A549 (cell line): ENCODE results near the gene SLC22A8. TPM values are rescaled to one million over a fixed set of nuclear protein-coding genes. Genes with fewer than 3 reads are reported as not detected.

Experiments
- ATAC-seq, 2 experiments: fragments of 200-7000 bp in 1 of 2; fragments of >200 bp in 1 of 2; cut with Nextera tagmentation in 1 of 2; cut with Tn5 transposase in 1 of 2; 3 replicates each; pipeline versions ENCODE4 v1.8.0 to v1.9.1; 2018 to 2020; ENCODE audit warnings: mild to moderate bottlenecking in 1 of 2, moderate library complexity in 1 of 2
- CTCF ChIA-PET: fragments of 300-600 bp; sonication (Branson Sonifier 250); formaldehyde crosslinking; extraction: SDS; loops from one replicate; lab custom pipeline; 2021; ENCODE audit warnings: antibody characterized with exemption, inconsistent platforms; lab: Yijun Ruan, JAX
- POLR2A ChIA-PET: fragments of 350-600 bp; formaldehyde crosslinking; extraction: SDS; loops from one replicate; lab custom pipeline; 2021; ENCODE audit warnings: antibody characterized with exemption, inconsistent platforms; lab: Yijun Ruan, JAX
- DNase-seq, 2 experiments: peaks; one replicate each; pipeline versions ENCODE4 v3.0.0 to v3.0.0-alpha.2; 2011 to 2016; ENCODE audit warnings: low read depth in 1 of 2, low spot score in 1 of 2
- FAIRE-seq: peaks from 2 replicates; lab custom pipeline; 2011; peaks lifted over from hg19 to GRCh38; lab: Jason Lieb, UNC
- H3K27ac ChIP-seq, 2 experiments: fragments of >200 bp; sonication (Bioruptor Twin); formaldehyde crosslinking; 3 replicates each; pipeline ENCODE4 v1.5.1; 2016 to 2017
- H3K4me1 ChIP-seq: fragments of >200 bp; sonication (Bioruptor Twin); formaldehyde crosslinking; 3 replicates; pipeline ENCODE4 v1.6.1; 2016
- H3K4me2 ChIP-seq: fragments of >200 bp; sonication (Bioruptor Twin); formaldehyde crosslinking; 3 replicates; pipeline ENCODE4 v1.6.1; 2016
- H3K4me3 ChIP-seq: fragments of >200 bp; sonication (Bioruptor Twin); formaldehyde crosslinking; 3 replicates; pipeline ENCODE4 v1.5.1; 2016
- H3K9me3 ChIP-seq: fragments of >200 bp; sonication (Bioruptor Twin); formaldehyde crosslinking; 3 replicates; pipeline ENCODE4 v1.6.1; 2016
- CBX2 ChIP-seq: fragments of 200-600 bp; sonication (generic); IDR thresholded peaks from 2 replicates; pipeline ENCODE4 v1.6.1; 2016; ENCODE audit warnings: low read depth, mild to moderate bottlenecking, borderline replicate concordance
- CBX8 ChIP-seq: fragments of 200-600 bp; sonication (generic); IDR thresholded peaks from 2 replicates; pipeline ENCODE4 v1.6.1; 2016
- CEBPB ChIP-seq, 2 experiments: fragments of >200 bp in 1 of 2; sonication (Bioruptor Twin) in 1 of 2; formaldehyde crosslinking in 1 of 2; IDR thresholded peaks; 2 replicates each; pipeline ENCODE4 v1.6.1; 2012 to 2016
- CHD2 ChIP-seq: fragments of 150-350 bp; IDR thresholded peaks from 2 replicates; pipeline ENCODE4 v1.6.1; 2014; ENCODE audit warnings: low read length; ENCODE audit not compliant: partially characterized antibody
- CHD4 ChIP-seq: fragments of 200-600 bp; sonication (generic); IDR thresholded peaks from 2 replicates; pipeline ENCODE4 v1.6.1; 2016; ENCODE audit warnings: antibody characterized with exemption, mild to moderate bottlenecking, borderline replicate concordance
- FOSL2 ChIP-seq, 2 experiments: fragments of 450-650 bp in 1 of 2; fragments of >200 bp in 1 of 2; sonication (Bioruptor Twin) in 1 of 2; formaldehyde crosslinking; IDR thresholded peaks; 2 replicates each; pipeline versions ENCODE4 v1.5.0 to v1.6.1; 2016 to 2020; ENCODE audit warnings: mild to moderate bottlenecking in 1 of 2, moderate library complexity in 1 of 2
- GATA3 ChIP-seq: IDR thresholded peaks from 2 replicates; pipeline ENCODE4 v1.6.1; 2012; ENCODE audit warnings: borderline replicate concordance
- HDAC2 ChIP-seq: fragments of 200-600 bp; sonication (generic); IDR thresholded peaks from 2 replicates; pipeline ENCODE4 v1.6.1; 2016
- KDM1A ChIP-seq: fragments of 200-600 bp; sonication (generic); IDR thresholded peaks from 2 replicates; pipeline ENCODE4 v1.6.1; 2016; ENCODE audit warnings: low read depth, mild to moderate bottlenecking
- MAFK ChIP-seq: fragments of 450-650 bp; IDR thresholded peaks from 2 replicates; pipeline ENCODE4 v1.6.1; 2014; ENCODE audit not compliant: partially characterized antibody
- MYC ChIP-seq: IDR thresholded peaks from 2 replicates; pipeline ENCODE4 v1.6.1; 2012; ENCODE audit warnings: mild to moderate bottlenecking, inconsistent platforms, low read length, improper control_type of control experiment, borderline replicate concordance
- NFE2L2 ChIP-seq: fragments of 150-350 bp; conservative IDR thresholded peaks from 2 replicates; pipeline ENCODE4 v1.6.1; 2014; ENCODE audit warnings: low read length
- NPAS2 ChIP-seq: fragments of 250-450 bp; sonication (Bioruptor Pico); IDR thresholded peaks from 2 replicates; pipeline ENCODE4 v1.8.0; 2022; ENCODE audit warnings: mild to moderate bottlenecking, moderate library complexity, borderline replicate concordance
- POLR2AphosphoS2 ChIP-seq: conservative IDR thresholded peaks from 2 replicates; pipeline ENCODE4 v1.6.1; 2012; ENCODE audit warnings: low read length, improper control_type of control experiment, inconsistent platforms
- RARB ChIP-seq: fragments of 250-450 bp; sonication (Bioruptor Pico); IDR thresholded peaks from 2 replicates; pipeline ENCODE4 v1.8.0; 2021; ENCODE audit warnings: mild to moderate bottlenecking, moderate library complexity
- SMC3 ChIP-seq: fragments of >200 bp; sonication (Bioruptor Twin); formaldehyde crosslinking; IDR thresholded peaks from 3 replicates; pipeline ENCODE4 v1.6.1; 2018; ENCODE audit warnings: inconsistent platforms
- TFCP2L1 ChIP-seq: fragments of 250-450 bp; sonication (Bioruptor Pico); IDR thresholded peaks from 2 replicates; pipeline ENCODE4 v1.5.0; 2021; ENCODE audit warnings: mild to moderate bottlenecking
- TP53 ChIP-seq: fragments of 250-450 bp; sonication (Bioruptor Pico); IDR thresholded peaks from 2 replicates; pipeline ENCODE4 v1.5.0; 2021; ENCODE audit warnings: mild to moderate bottlenecking, moderate library complexity
- ZNF302 ChIP-seq: fragments of 250-450 bp; sonication (Bioruptor Pico); IDR thresholded peaks from 2 replicates; pipeline ENCODE4 v1.9.0; 2021; ENCODE audit warnings: inconsistent platforms, mild to moderate bottlenecking, moderate library complexity
- ZSCAN20 ChIP-seq: fragments of 250-450 bp; sonication (Bioruptor Pico); IDR thresholded peaks from 2 replicates; pipeline ENCODE4 v1.8.0; 2022; ENCODE audit warnings: mild to moderate bottlenecking, moderate library complexity
- WGBS: methylation state at CpG from one replicate; pipeline ENCODE4 v1.1.6; 2017; ENCODE audit errors: missing lambda C conversion rate; 5-methylcytosine and 5-hydroxymethylcytosine counted together
- polyA plus RNA-seq, 4 experiments: library from polyadenylated mRNA; depleted of rRNA in 3 of 4; stranded (reverse); fragments of >200 nt; fragmentation: RNase III in 1 of 4; extraction: RNeasy Plus Mini Kit Qiagen cat#74134 plus additional on column Dnase treatment in 1 of 4; gene quantifications; 2 replicates in 3 of 4; 3 replicates in 1 of 4; pipeline ENCODE4 v1.2.3, GENCODE V29; 2011 to 2017
- TF ChIP-seq, protein P1 (sequence below): fragments of 250-450 bp; sonication (Bioruptor Pico); IDR thresholded peaks from 2 replicates; pipeline ENCODE4 v1.5.0; 2020; ENCODE audit warnings: low read depth, mild to moderate bottlenecking, moderate library complexity
- TF ChIP-seq, protein P2 (sequence below): fragments of 450-650 bp; IDR thresholded peaks from 2 replicates; pipeline ENCODE4 v1.6.1; 2014; ENCODE audit warnings: antibody characterized with exemption
- TF ChIP-seq, protein P3 (sequence below): fragments of >200 bp; sonication (Bioruptor Twin); formaldehyde crosslinking; IDR thresholded peaks from 3 replicates; pipeline ENCODE4 v1.6.1; 2016
- TF ChIP-seq, protein P4 (sequence below): IDR thresholded peaks from 2 replicates; pipeline ENCODE4 v1.6.1; 2012; ENCODE audit warnings: low read depth, borderline replicate concordance
- TF ChIP-seq, protein P5 (sequence below): IDR thresholded peaks from 2 replicates; pipeline ENCODE4 v1.6.1; 2012

The SLC22A8 gene
- polyA plus RNA-seq, 2 of the 4 experiments (the other 2 are of a cell fraction): not detected

DNA sequence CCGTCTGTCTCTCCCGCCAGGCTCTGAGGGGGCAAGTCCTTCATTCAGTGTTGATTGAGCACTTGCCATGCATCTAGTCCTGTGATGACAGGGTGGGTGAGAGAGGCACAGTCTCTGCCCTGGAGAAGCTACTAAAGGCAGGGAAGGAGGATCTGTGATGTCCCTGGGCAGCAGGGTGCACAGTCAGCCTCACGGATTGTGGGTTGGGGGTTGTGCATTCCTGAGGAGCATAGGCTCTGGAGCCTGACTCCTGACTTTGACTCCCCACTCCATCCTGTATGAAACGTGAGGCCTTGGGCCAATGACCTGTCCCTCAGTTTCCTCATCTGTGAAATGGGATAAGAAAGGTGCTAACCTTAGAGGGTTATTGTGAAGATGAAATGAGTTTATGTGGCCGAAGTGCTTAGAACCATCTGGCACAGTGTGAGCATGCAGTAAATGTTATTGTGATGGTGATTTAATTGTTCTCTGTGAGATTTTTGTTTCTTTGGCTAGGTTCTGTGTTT, 4.7 kb downstream of the SLC22A8 start:
- no peak overlapping the region for H3K4me3 ChIP-seq
- whole genome bisulfite sequencing: 60% methylated on average over 5 of the region's 5 CpGs
- TF ChIP-seq CBX2 (no peak), RARB (CRISPR knock-in tag) (no peak), TFCP2L1 (CRISPR knock-in tag) (no peak), GATA3 (no peak), HDAC2 (no peak), CEBPB (IDR thresholded peaks at IDR 0.05) (no peak), FOSL2 (IDR thresholded peaks at IDR 0.05) (no peak), FOSL2 (CRISPR knock-in tag; IDR thresholded peaks at IDR 0.05) (no peak), MAFK (no peak), TP53 (CRISPR knock-in tag) (no peak), CHD4 (no peak), POLR2AphosphoS2 (no peak), MYC (no peak), KDM1A (no peak), NPAS2 (CRISPR knock-in tag) (no peak), CBX8 (no peak)
- TF ChIP-seq, protein P1, sequence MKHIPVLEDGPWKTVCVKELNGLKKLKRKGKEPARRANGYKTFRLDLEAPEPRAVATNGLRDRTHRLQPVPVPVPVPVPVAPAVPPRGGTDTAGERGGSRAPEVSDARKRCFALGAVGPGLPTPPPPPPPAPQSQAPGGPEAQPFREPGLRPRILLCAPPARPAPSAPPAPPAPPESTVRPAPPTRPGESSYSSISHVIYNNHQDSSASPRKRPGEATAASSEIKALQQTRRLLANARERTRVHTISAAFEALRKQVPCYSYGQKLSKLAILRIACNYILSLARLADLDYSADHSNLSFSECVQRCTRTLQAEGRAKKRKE (CRISPR knock-in tag): no peak
- TF ChIP-seq, protein P2, sequence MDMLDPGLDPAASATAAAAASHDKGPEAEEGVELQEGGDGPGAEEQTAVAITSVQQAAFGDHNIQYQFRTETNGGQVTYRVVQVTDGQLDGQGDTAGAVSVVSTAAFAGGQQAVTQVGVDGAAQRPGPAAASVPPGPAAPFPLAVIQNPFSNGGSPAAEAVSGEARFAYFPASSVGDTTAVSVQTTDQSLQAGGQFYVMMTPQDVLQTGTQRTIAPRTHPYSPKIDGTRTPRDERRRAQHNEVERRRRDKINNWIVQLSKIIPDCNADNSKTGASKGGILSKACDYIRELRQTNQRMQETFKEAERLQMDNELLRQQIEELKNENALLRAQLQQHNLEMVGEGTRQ: no peak
- CTCF ChIA-PET: interaction anchor here (1.0 to 7.1 kb wide), 3 partner anchors 11 to 206 kb away, joined by 4 to 64 read pairs (median 18); no protein-coding TSS in a partner anchor
- no peaks in the 10 kb centered on the region for H3K4me1 ChIP-seq
- no peak overlapping the region for H3K27ac ChIP-seq
- no peak for DNase-seq
- POLR2A ChIA-PET: no interaction called here
- no peaks in the 10 kb centered on the region for H3K9me3 ChIP-seq
- FAIRE-seq: no peak
- ATAC-seq: no peak
- H3K4me2 ChIP-seq: no peak overlapping the region

DNA sequence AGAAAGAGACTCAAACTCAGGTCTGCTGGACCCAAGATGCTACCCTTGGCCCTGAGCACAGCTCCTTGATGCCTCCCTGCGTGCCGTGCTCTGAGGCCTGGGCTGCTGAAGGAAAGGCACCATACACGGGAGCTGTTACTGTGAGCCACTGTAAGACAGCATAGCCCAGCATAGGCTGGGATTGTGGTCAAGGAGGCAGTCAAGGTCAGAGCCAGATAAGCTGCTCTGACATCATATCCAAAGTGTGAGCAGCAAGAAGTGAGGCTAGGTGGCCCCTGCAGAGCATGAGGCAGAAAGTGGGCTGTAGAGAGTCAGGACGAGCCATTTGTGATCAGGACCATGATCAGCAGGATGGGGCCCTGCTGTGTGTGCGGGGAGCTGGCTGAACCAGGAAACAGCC, 7.7 kb downstream of the SLC22A8 start:
- FAIRE-seq: no peak
- POLR2A ChIA-PET: no interaction called here
- Histone ChIP-seq H3K9me3 (no peaks in the 10 kb centered on the region), H3K27ac (no peak overlapping the region), H3K4me3 (no peak overlapping the region), H3K4me2 (no peak overlapping the region), H3K4me1 (no peaks in the 10 kb centered on the region)
- 59% methylated on average over 5 of the region's 5 CpGs for WGBS
- CTCF ChIA-PET: interaction anchor here (0.5 to 7.1 kb wide), 11 partner anchors 9 to 102 kb away, joined by 3 to 64 read pairs (median 3); no protein-coding TSS in a partner anchor
- no peak for DNase-seq
- TF ChIP-seq KDM1A (no peak), CHD2 (no peak), POLR2AphosphoS2 (no peak), MYC (no peak), CBX2 (no peak), ZSCAN20 (CRISPR knock-in tag) (no peak), SMC3 (no peak), NFE2L2 (no peak), ZNF302 (CRISPR knock-in tag) (no peak), MAFK (no peak)
- TF ChIP-seq, protein P3, sequence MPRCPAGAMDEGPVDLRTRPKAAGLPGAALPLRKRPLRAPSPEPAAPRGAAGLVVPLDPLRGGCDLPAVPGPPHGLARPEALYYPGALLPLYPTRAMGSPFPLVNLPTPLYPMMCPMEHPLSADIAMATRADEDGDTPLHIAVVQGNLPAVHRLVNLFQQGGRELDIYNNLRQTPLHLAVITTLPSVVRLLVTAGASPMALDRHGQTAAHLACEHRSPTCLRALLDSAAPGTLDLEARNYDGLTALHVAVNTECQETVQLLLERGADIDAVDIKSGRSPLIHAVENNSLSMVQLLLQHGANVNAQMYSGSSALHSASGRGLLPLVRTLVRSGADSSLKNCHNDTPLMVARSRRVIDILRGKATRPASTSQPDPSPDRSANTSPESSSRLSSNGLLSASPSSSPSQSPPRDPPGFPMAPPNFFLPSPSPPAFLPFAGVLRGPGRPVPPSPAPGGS: no peak
- TF ChIP-seq, protein P4, sequence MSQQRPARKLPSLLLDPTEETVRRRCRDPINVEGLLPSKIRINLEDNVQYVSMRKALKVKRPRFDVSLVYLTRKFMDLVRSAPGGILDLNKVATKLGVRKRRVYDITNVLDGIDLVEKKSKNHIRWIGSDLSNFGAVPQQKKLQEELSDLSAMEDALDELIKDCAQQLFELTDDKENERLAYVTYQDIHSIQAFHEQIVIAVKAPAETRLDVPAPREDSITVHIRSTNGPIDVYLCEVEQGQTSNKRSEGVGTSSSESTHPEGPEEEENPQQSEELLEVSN: no peak
- TF ChIP-seq, protein P5, sequence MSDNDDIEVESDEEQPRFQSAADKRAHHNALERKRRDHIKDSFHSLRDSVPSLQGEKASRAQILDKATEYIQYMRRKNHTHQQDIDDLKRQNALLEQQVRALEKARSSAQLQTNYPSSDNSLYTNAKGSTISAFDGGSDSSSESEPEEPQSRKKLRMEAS: no peak
- ATAC-seq: no peak
